Neuron (in vitro differentiated cells): ENCODE data around the gene UPF3B.
"Not testable (repeated sequence)": the region's sequence is repeated elsewhere in the genome, so short reads cannot be mapped to it uniquely, and the experiment has no call there.

Source experiments
- H2AFZ ChIP-seq: one replicate; pipeline ENCODE4 v1.6.1; 2013; ENCODE audit warnings: low read depth, mild to moderate bottlenecking, inconsistent platforms, low read length, moderate library complexity
- H3K27me3 ChIP-seq: one replicate; pipeline ENCODE4 v1.6.1; 2013; ENCODE audit warnings: low read length; ENCODE audit not compliant: insufficient read depth
- H3K36me3 ChIP-seq: one replicate; pipeline ENCODE4 v1.6.1; 2013; ENCODE audit warnings: low read length; ENCODE audit not compliant: insufficient read depth
- H3K4me1 ChIP-seq: one replicate; pipeline ENCODE4 v1.6.1; 2013; ENCODE audit warnings: low read length; ENCODE audit not compliant: insufficient read depth
- H3K4me3 ChIP-seq: 2 replicates; pipeline ENCODE4 v1.5.1; 2013; ENCODE audit warnings: mild to moderate bottlenecking, low read length, moderate library complexity
- H3K9me3 ChIP-seq: one replicate; pipeline ENCODE4 v1.6.1; 2013; ENCODE audit warnings: low read length

The UPF3B gene

GRCh38 chrX:119871599-119872395, 19.0 kb upstream of the UPF3B start, which contains the start of the genes NDUFA1 and RNF113A:
Gene NDUFA1 (plus strand): TSS chrX:119871832. CDS start chrX:119871912, 80 bp downstream.
Gene RNF113A (minus strand): TSS chrX:119871733. CDS start chrX:119871613, 120 bp downstream.
- Histone ChIP-seq H3K36me3 (peaks cover 4% of the 10 kb centered on the region), H3K9me3 (no peaks in the 10 kb centered on the region), H3K4me1 (peaks cover 3% of the 10 kb centered on the region), H3K4me3 (peak within 1 kb of the TSS; percentile 60), H2AFZ (peak within 1 kb of the TSS; percentile 2), H3K27me3 (no peaks in the 10 kb centered on the region)

GRCh38 chrX:119871245-119871598, 18.5 kb upstream of the UPF3B start:
- Histone ChIP-seq H3K27me3 (no peaks in the 10 kb centered on the region), H3K9me3 (no peaks in the 10 kb centered on the region), H2AFZ (peak overlapping the region; percentile 2), H3K4me3 (peak overlapping the region; percentile 60), H3K4me1 (peaks cover 3% of the 10 kb centered on the region), H3K36me3 (peaks cover 4% of the 10 kb centered on the region)

DNA sequence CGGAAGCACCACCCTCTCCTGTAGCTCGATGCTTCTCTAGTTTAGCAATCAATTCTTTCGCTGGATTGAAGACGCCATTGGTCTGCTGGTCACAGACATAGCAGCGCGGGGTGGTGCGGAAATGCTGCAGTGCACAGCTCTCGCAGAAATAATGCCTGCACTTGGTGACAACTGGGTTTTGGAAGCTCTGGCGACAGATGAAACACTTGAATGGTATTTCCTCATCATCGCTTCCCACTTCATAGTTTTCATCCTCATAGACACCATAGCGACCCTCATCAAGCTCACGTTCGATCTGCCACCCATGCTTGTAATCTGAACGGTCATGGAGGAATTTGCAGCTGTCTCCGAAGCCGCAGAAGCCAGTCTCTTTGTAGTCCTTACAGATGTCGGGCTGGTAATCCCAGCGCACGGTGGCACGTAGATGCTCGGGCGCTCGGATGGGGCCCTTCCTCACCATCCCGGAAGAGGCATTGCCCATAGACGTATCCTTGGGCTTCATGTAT, 17.9 kb upstream of the UPF3B start:
- H3K4me3 ChIP-seq, result peak overlapping the region; percentile 60
- no peaks in the 10 kb centered on the region for H3K9me3 ChIP-seq
- no peaks in the 10 kb centered on the region for H3K27me3 ChIP-seq
- H3K36me3 ChIP-seq, result peaks cover 4% of the 10 kb centered on the region
- H3K4me1 ChIP-seq, result peaks cover 3% of the 10 kb centered on the region
- no peak overlapping the region for H2AFZ ChIP-seq

- peak overlapping the region; percentile 53 for H3K4me3 ChIP-seq
- H3K9me3 ChIP-seq, result no peaks in the 10 kb centered on the region
- H3K27me3 ChIP-seq, result no peaks in the 10 kb centered on the region
These were observed 681 bp upstream of the UPF3B start for GRCh38 chrX:119853444-119853843.

GRCh38 chrX:119833905-119834304, 18.9 kb downstream of the UPF3B start:
- Histone ChIP-seq H3K9me3 (no peaks in the 10 kb centered on the region), H3K36me3 (peaks cover 37% of the 10 kb centered on the region), H3K27me3 (no peaks in the 10 kb centered on the region), H3K4me1 (no peaks in the 10 kb centered on the region), H2AFZ (no peak overlapping the region), H3K4me3 (no peak overlapping the region)

More at GRCh38 chrX:119853444-119853843, 681 bp upstream of the UPF3B start:
- Histone ChIP-seq H3K36me3 (peaks cover 3% of the 10 kb centered on the region), H2AFZ (peak overlapping the region; percentile 23), H3K4me1 (peaks cover 7% of the 10 kb centered on the region)

DNA sequence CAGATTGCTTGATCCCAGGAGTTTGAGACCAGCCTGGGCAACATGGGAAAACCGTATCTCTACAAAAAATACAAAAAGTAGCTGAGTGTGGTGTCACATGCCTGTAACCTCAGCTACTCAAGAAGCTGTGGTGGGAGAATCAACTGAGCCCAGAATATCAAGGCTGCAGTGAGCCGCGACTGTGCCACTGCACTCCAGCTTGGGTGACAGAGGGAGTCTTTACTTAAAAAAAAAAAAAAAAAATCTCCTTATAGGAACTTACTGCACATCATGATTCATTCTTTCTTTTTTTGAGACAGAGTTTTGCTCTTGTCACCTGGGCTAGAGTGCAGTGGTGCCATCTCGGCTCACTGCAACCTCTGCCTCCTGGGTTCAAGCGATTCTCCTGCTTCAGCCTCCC, 24.3 kb downstream of the UPF3B start:
- H3K27me3 ChIP-seq, result no peaks in the 10 kb centered on the region
- H3K4me1 ChIP-seq, result peaks cover 3% of the 10 kb centered on the region
- H3K4me3 ChIP-seq, result no peak overlapping the region
- H3K9me3 ChIP-seq, result no peaks in the 10 kb centered on the region
- H2AFZ ChIP-seq, result no peak overlapping the region
- H3K36me3 ChIP-seq, result peaks cover 11% of the 10 kb centered on the region

DNA sequence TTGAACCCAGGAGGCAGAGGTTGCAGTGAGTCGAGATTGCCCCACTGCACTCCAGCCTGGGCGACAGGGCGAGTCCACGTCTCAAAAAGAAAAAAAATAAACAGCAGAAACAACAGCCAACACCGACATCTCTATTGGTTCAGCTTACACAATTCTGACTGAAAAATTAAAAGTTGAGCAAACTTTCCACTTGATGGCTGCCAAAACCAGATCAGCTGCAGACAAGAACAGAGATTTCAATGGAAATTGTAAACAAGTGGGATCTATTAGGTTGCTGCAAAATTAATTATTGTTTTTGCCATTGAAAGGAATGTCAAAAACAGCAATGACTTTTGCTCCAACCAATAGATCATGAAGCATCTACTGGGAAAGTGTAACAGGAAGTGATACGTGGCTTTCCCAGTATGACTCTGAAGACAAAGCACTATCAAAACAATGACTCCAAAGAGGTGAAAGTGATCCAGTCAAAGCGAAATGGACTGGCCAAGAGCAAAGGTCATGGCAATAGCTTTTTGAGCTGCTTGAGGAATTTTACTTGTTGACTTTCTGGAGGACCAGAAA, 26.3 kb downstream of the UPF3B start:
- Histone ChIP-seq H3K27me3 (no peaks in the 10 kb centered on the region), H3K9me3 (no peaks in the 10 kb centered on the region), H3K36me3 (peaks cover 5% of the 10 kb centered on the region), H2AFZ (no peak overlapping the region), H3K4me1 (peaks cover 3% of the 10 kb centered on the region), H3K4me3 (no peak overlapping the region)

- H3K4me3 ChIP-seq, H3K36me3 ChIP-seq, H3K4me1 ChIP-seq, H3K9me3 ChIP-seq, H2AFZ ChIP-seq, H3K27me3 ChIP-seq: not testable (repeated sequence)
These were observed 28.5 kb downstream of the UPF3B start for GRCh38 chrX:119824221-119824620.

- H2AFZ ChIP-seq, H3K27me3 ChIP-seq, H3K4me1 ChIP-seq, H3K4me3 ChIP-seq, H3K9me3 ChIP-seq, H3K36me3 ChIP-seq: not testable (repeated sequence)
These were observed 31.1 kb downstream of the UPF3B start for GRCh38 chrX:119821703-119822102.

GRCh38 chrX:119817130-119817690, 35.6 kb downstream of the UPF3B start:
- H2AFZ ChIP-seq, result no peak overlapping the region
- H3K9me3 ChIP-seq, result no peaks in the 10 kb centered on the region
- H3K36me3 ChIP-seq, result no peaks in the 10 kb centered on the region
- no peak overlapping the region for H3K4me3 ChIP-seq
- H3K27me3 ChIP-seq, result no peaks in the 10 kb centered on the region
- no peaks in the 10 kb centered on the region for H3K4me1 ChIP-seq

GRCh38 chrX:119816300-119816699, 36.5 kb downstream of the UPF3B start:
- Histone ChIP-seq H3K9me3 (no peaks in the 10 kb centered on the region), H2AFZ (no peak overlapping the region), H3K27me3 (no peaks in the 10 kb centered on the region), H3K36me3 (no peaks in the 10 kb centered on the region), H3K4me1 (no peaks in the 10 kb centered on the region), H3K4me3 (no peak overlapping the region)

DNA sequence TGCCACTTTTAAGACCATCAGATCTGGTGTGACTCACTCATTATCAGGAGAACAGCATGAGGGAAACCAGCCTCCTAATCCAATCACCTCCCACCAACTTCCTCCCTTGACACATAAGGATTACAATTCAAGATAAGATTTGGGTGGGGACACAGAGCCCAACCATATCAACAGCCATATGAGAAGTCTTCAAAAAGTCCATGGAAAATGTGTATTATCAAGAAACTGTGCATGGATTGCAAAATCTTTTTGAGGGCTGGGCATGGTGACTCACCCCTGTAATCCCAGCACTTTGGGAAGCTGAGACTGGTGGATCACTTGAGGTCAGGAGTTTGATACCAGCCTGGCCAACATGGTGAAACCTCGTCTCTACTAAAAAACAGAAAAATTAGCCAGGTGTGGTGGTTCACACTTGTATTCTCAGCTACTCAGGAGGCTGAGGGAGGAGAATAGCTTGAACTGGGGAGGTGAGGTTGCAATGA, 43.5 kb downstream of the UPF3B start:
- no peaks in the 10 kb centered on the region for H3K27me3 ChIP-seq
- H3K4me3 ChIP-seq, result no peak overlapping the region
- H3K36me3 ChIP-seq, result no peaks in the 10 kb centered on the region
- no peaks in the 10 kb centered on the region for H3K9me3 ChIP-seq
- H2AFZ ChIP-seq, result no peak overlapping the region
- H3K4me1 ChIP-seq, result no peaks in the 10 kb centered on the region

DNA sequence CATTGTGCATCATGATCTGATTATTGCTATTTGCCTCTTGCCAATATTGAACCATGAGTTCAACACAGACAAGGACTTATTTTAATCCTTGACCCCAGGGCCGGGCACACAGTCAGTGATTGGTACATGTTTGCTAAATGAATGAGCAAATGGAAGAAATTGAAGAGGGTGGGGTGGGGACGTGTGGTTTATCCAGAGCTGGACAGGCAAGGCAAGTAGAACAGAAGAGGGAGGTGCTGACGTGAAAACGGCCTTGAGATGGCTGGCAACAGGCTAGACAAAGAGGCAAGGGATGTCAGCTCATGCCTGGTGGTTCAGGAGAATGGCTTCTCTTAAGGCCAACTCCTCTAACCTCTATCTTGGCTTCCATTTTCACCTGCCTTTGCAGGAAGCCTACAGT, 44.3 kb downstream of the UPF3B start:
- not testable (repeated sequence) for H3K4me1 ChIP-seq, H3K36me3 ChIP-seq, H2AFZ ChIP-seq, H3K27me3 ChIP-seq, H3K4me3 ChIP-seq, H3K9me3 ChIP-seq
